ENCODE measurements around the gene FEZF1. TPM values are rescaled to one million over a fixed set of nuclear protein-coding genes. Genes with fewer than 3 reads are reported as not detected.

Gene FEZF1
- total RNA-seq, 1 donor from 2014 or later = not detected

DNA sequence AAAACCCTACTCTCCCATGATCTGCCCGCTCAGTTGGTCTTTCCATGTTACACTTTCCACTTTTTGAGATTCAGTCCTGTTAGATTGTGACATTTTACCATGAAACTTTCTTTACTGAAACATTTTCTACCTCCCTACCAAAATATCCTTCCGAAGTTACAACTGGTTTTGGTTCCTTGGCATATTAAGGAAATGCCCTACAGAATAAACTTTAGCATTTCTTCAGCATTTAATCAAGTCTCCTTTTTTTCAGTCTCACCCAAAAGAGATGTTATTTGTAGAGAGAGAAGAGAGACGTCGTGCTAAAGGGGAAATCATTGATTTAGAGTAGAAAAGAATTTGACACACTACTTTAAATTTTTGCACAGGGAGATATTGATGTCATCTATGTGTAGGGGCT is 9.7 kb upstream of the FEZF1 start:
- intact Hi-C loops (cut with micrococcal nuclease) = loop anchor here (2.0 to 5.0 kb wide), 2 partner anchors 13 to 573 kb away; partner anchors contain the start of gene CADPS2
- Mint-ChIP-seq H3K36me3 (ENCODE audit: low read depth) (no peaks in the 10 kb centered on the region), H3K4me1 (no peaks in the 10 kb centered on the region), H3K9me3 (peaks cover 12% of the 10 kb centered on the region), H3K4me3 (no peak overlapping the region), H3K27me3 (peaks cover 73% of the 10 kb centered on the region), H3K27ac (no peak overlapping the region)
- DNase-seq = no peak

DNA sequence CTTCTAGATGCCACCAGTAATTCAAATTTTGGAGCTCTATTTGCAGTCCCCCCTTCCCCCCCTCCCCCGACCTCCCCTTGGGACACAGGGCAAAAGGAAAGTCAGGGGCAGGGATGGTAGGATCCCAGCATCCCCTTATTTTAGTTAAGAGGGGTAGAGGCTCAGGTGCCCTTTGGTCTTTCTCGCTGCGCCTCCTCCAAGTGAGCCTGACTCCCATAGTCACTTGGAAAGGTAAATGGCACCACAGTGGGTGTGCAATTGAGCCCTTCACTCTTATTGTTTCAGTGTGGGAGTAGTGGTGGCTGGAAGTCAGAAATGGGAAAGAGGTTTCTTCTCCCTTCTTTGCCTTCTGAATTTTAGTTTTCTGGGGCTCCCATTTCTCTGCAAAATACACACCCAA is 8.2 kb upstream of the FEZF1 start:
- H3K4me1 Mint-ChIP-seq = no peaks in the 10 kb centered on the region
- H3K4me3 Mint-ChIP-seq = no peak overlapping the region
- DNase-seq = no peak
- no peak overlapping the region for H3K27ac Mint-ChIP-seq
- H3K9me3 Mint-ChIP-seq = peaks cover 12% of the 10 kb centered on the region
- peaks cover 76% of the 10 kb centered on the region for H3K27me3 Mint-ChIP-seq
- intact Hi-C loops (cut with micrococcal nuclease) = loop anchor here (5.0 kb wide), 1 partner anchor 575 kb away; the partner anchor contains the start of gene CADPS2
- H3K36me3 Mint-ChIP-seq (ENCODE audit: low read depth) = no peaks in the 10 kb centered on the region

DNA sequence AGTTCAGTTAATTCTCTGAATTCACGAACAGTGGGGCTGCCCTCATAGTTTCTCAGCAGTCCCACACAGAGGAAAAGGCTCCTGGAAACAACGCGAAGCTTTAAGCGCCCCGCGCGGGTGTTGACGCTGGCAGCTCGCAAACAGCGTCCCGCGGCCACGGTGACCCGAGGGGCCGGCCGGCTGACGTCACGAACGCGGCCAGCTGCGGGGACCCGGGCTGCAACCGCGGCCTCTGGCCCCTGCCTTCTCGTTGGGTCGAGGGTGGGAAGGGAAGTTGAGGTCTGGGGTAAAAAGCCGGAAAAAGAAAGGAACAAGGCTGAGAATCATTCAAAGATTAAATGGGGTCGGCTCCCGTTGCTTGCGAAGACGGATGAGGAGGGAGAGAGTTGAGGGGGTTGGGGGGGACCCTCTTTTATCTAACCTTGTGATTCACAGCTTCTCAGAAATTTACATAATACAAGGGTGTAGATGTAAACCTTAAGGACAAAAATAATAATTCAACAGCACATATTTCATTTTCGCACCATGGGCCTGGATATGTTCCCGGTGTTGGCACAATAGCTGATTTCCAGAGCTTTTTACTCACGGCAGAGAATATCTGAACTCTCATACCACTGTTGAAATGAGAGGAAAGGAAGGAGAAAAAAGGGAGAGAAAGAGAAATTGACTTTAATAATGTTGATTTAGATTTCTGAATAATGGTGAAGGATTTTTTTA is 7.3 kb upstream of the FEZF1 start:
- Mint-ChIP-seq H3K36me3 (ENCODE audit: low read depth) (no peaks in the 10 kb centered on the region), H3K27me3 (peaks cover 76% of the 10 kb centered on the region), H3K4me3 (no peak overlapping the region), H3K4me1 (no peaks in the 10 kb centered on the region), H3K9me3 (peaks cover 12% of the 10 kb centered on the region), H3K27ac (no peak overlapping the region)
- DNase-seq = no peak
- intact Hi-C loops (cut with micrococcal nuclease) = loop anchor here (5.0 kb wide), 1 partner anchor 575 kb away; the partner anchor contains the start of gene CADPS2

DNA sequence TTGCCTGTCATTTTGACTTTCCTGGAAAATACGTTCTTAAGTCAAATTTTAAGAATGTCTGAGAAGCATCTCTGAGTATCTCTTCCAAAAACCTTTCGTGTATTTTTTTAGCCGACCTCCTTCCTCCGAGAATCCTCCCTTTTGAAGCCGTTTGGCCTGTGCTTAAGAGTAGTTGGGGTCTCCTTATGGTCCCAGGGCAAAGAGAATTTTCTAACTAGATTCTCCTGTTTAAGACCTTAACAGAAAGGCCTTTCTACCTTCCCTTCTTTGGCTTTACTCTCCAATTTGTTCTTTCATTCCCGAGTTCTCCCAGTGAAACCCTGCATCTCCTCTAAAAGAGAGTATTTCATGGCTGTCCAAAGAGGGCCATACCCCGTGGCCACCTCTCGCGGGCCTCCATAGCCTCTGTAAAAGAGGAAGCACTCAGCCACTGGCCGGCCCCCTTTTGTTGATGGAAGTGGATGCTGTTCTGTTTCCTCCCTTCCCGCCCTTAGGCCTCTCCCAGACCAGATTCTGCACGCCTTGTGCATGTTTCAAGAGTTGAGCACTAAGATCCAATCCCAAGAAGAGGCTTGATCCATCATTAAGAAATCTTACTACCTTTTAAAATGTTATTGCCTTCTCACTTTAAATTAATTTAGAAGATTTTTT is 6.6 kb upstream of the FEZF1 start:
- H3K4me3 Mint-ChIP-seq = no peak overlapping the region
- H3K27ac Mint-ChIP-seq = no peak overlapping the region
- no peaks in the 10 kb centered on the region for H3K4me1 Mint-ChIP-seq
- H3K9me3 Mint-ChIP-seq = peaks cover 12% of the 10 kb centered on the region
- intact Hi-C loops (cut with micrococcal nuclease) = loop anchor here (5.0 kb wide), 1 partner anchor 576 kb away; the partner anchor contains the start of gene CADPS2
- no peaks in the 10 kb centered on the region for H3K36me3 Mint-ChIP-seq (ENCODE audit: low read depth)
- no peak for DNase-seq
- H3K27me3 Mint-ChIP-seq = peaks cover 75% of the 10 kb centered on the region

DNA sequence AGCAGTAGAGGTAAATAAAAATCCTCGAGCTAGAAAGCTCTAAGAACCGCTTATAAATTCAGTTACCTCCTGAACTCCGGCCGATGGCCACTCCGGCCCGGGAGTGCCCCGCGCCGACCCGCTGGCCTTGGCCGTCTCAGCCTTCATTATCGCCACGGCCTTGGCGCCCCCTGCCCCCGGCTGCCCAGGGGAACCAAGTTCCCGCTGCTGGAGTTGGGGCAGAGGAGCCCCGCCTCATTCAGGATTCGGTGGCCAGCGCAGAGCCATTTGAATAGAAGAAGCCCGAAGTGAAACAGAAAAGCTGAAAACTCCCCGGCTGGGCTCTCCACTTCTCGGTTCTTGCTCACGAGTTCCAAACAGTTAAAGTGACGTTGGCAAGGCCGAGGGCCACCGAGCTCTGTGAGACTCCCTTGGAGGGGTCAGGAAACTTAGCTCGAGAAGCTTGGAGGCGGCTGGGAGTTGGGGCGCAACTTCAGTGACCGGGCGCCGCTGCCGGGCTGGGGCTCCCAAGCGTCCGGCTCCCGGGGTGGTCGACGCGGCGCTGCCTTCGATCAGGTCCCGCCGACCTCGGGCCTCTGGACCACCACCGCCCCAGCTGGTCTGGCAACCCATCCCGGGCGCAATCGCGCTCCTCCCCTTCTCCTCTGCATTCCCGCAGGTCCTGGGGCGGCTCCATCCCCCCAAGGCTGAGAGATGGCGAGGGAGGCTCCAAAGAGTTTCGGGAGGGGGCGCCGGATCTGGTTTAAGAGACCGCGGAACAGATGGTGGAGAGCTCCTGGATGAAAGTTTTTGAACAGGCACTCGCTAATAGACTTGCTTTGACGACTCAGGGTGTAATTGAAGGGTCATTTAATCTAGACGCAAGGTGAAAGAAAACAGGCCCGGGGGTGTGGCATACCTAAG is 5.8 kb upstream of the FEZF1 start:
- Mint-ChIP-seq H3K4me3 (no peak overlapping the region), H3K9me3 (peaks cover 11% of the 10 kb centered on the region), H3K27ac (no peak overlapping the region), H3K36me3 (ENCODE audit: low read depth) (peaks cover under 1% of the 10 kb centered on the region), H3K4me1 (no peaks in the 10 kb centered on the region), H3K27me3 (peaks cover 75% of the 10 kb centered on the region)
- intact Hi-C loops (cut with micrococcal nuclease) = loop anchor here (5.0 kb wide), 1 partner anchor 577 kb away; the partner anchor contains the start of gene CADPS2
- no peak for DNase-seq

DNA sequence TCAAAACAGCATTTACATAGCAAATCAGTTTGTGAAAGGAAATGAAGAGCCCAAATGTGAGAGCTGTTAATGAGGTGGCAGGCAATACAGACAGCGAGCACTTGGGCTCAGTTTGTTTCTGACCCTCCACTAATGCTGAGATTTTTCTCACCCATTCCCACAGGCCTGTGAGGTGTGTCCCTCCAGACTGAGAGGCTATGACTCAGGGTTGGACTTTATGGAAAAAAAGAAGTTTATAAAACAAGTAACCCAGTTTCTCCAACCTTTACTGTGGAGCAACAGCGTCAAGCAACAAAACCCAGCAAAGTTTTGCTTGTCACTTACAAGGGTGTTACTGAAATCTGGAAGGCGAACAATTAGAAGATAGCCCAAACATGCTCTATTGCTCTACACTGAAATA is 4.9 kb upstream of the FEZF1 start:
- H3K9me3 Mint-ChIP-seq = peaks cover 10% of the 10 kb centered on the region
- H3K27ac Mint-ChIP-seq = no peak overlapping the region
- intact Hi-C loops (cut with micrococcal nuclease) = no loop called here
- peaks cover 76% of the 10 kb centered on the region for H3K27me3 Mint-ChIP-seq
- no peaks in the 10 kb centered on the region for H3K4me1 Mint-ChIP-seq
- DNase-seq = no peak
- H3K4me3 Mint-ChIP-seq = no peak overlapping the region
- H3K36me3 Mint-ChIP-seq (ENCODE audit: low read depth) = peaks cover 2% of the 10 kb centered on the region

DNA sequence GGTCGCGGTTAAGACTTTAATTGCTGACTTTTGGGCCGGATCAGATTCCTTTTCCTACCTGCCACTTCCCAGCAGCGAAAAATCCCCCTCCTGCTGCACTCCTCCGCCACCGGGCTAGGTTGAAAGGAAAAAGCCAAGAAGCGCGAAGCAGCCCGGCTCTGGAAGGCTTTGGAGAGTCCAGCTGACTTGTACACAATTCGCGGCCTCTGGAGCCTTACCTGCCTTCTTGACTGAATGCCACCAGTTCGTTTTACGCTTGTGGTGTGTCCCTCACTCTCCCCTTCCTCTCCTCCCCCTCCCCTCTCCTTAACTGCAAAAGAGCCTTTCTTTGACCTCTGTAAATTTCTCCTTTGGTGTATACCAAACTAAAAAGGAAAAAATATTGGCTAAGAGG is 2.7 kb upstream of the FEZF1 start:
- H3K27ac Mint-ChIP-seq = no peak overlapping the region
- DNase-seq = no peak
- H3K36me3 Mint-ChIP-seq (ENCODE audit: low read depth) = peaks cover 4% of the 10 kb centered on the region
- peaks cover 17% of the 10 kb centered on the region for H3K9me3 Mint-ChIP-seq
- intact Hi-C loops (cut with micrococcal nuclease) = no loop called here
- H3K4me3 Mint-ChIP-seq = no peak overlapping the region
- peaks cover 81% of the 10 kb centered on the region for H3K27me3 Mint-ChIP-seq
- H3K4me1 Mint-ChIP-seq = no peaks in the 10 kb centered on the region

DNA sequence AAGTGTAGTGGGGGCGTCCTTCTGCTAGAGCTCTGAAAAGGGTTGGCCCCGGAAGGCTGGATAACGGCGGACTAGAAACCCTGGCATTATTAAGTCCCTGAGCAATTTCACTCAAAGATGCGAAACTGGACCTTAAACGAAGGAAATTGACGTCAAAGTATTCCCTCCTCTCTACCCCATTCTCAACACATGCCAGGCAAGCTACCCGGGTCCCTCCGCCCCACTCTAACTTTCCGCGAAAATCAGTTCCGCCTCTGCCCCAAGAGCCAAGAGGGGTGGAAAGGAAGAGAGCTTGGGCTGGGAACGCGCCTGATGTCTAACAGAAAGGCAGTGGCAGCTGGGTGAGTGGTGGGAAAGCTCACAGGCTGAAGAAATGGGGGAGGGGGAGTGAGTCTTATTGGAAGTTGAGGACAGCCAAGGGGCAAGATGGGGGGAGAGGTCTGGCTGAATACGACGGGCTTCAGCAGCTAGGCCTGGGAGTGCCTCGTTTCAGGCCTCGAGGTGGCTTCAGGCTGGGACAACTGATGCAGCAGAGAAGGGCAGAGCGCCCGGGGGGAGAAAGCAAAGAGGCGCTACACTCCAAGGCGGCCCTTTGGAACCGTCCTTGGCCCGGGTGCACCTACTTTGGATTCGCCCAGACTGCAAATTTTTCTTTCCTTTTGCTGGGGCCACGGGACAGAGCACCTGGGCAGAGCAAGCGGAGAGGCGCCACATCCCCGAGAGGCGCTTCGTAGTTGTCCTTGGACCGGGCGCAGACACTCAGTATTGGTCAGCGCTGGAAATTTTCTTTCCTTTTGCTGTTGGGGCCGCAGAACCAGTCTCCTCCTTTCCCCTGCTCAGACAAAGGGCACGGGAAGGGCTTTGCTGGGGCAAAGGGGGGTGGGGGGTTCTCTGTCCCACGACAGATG is 2.0 kb upstream of the FEZF1 start:
- DNase-seq = no peak
- intact Hi-C loops (cut with micrococcal nuclease) = no loop called here
- Mint-ChIP-seq H3K36me3 (ENCODE audit: low read depth) (peaks cover 4% of the 10 kb centered on the region), H3K9me3 (peaks cover 17% of the 10 kb centered on the region), H3K4me3 (no peak overlapping the region), H3K27me3 (peaks cover 81% of the 10 kb centered on the region), H3K4me1 (no peaks in the 10 kb centered on the region), H3K27ac (no peak overlapping the region)

DNA sequence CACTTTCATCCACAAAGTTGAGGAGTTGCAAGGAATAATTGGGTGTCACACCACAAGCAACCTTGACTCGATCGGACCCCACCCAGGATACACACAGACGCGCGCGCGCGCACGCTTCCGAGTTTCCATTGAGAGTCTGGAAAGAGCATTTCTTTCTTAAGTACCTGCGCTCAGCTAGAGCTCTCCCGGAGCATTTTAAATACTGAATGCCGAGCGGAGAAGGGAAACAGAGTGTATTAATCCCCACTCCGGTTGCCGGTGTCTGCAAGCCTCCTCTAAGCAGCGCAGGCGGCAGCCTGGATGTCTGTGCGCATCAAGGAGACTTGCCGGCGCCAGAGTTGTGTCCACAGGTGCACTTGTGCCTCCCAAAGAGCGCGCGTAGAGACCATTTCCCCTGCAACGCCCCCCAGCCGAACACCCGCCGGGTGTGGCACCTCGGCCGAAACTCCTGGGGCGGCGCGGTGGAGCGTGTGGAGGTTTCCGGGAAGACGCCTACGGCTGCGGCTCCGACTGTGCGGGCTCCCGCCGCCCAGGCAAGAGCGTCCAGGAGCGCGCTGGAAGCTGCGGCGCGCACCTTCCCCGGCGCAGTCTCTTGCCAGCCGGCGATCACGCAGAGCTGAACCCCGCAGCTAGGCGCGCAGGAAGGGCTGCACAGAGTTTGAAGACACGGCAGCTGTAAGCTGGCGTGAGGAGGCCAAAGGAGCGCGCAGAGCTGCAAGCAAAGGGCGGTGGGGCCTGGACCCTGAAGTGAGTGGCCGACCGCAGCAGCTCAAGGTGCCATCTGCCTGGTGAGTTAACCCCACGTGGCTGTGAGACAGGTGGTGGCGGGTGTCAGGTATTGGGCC is 1.1 kb upstream of the FEZF1 start:
- H3K27ac Mint-ChIP-seq = peak overlapping the region; percentile 8
- no peak overlapping the region for H3K4me3 Mint-ChIP-seq
- intact Hi-C loops (cut with micrococcal nuclease) = no loop called here
- no peaks in the 10 kb centered on the region for H3K4me1 Mint-ChIP-seq
- peaks cover 18% of the 10 kb centered on the region for H3K9me3 Mint-ChIP-seq
- H3K27me3 Mint-ChIP-seq = peaks cover 81% of the 10 kb centered on the region
- peaks cover 4% of the 10 kb centered on the region for H3K36me3 Mint-ChIP-seq (ENCODE audit: low read depth)
- no peak for DNase-seq

DNA sequence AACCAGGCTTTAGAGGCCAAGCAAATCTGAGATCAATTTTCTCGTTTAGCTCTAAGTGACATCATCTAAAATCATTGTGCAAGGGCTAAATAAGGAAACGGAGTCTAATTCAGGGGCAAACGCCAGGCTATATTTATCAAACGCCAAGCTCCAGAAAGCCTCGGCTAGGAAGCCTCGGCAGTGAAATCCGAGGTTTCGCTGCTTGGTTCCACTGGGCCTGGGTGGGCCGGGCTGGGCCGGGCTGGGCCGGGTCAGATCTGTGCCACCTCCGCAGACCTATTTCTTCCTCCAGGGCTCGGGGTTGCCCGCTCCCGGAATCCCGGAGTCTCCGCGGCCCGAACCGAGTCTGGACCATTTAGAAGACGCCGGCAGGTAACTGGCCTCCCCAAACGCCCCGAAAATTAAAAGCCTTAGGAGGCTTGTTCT is 459 bp upstream of the FEZF1 start:
- H3K27ac Mint-ChIP-seq = no peak overlapping the region
- no peaks in the 10 kb centered on the region for H3K4me1 Mint-ChIP-seq
- no peak overlapping the region for H3K4me3 Mint-ChIP-seq
- no peak for DNase-seq
- peaks cover 85% of the 10 kb centered on the region for H3K27me3 Mint-ChIP-seq
- H3K9me3 Mint-ChIP-seq = peaks cover 18% of the 10 kb centered on the region
- intact Hi-C loops (cut with micrococcal nuclease) = no loop called here
- H3K36me3 Mint-ChIP-seq (ENCODE audit: low read depth) = peaks cover 4% of the 10 kb centered on the region

DNA sequence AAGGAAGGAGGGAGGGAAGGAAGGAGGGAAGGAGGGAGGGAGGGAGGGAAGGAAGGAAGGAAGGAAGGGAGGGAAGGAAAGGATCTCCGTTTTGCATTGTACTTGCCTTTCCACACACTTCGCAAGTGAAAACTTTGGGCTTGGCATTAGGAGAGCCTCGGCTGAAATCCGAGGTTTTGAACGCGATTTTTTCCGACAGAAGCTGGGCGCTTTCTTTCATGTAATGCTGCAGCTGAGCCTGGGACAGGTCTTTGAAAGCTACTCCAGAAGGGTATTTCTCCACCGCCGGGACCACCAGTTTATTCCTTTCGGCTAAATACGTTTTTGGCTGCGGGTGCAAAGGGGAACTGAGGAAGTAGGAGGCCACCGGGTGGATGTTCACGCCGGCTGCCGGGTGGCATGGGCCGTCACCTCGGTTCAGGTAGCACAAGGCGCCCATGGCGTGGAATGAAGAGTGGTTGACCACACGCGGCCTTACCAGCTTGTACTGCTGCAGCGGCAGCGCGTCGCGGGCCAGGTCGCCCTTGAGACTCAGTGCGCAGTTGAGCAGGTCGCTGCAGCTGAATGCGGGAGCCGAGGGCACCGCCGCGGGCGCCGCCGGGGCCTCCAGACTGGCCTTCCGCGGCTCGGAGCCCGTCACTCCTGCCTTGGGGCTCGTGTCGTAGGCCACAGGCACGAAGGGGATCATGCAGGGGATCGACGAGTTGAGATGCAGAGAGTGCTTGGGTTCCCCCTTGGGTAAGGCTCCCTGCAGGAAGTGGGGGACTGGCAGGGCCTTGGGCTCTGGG is 825 bp downstream of the FEZF1 start:
- Mint-ChIP-seq H3K36me3 (ENCODE audit: low read depth) (peaks cover 4% of the 10 kb centered on the region), H3K4me3 (no peak overlapping the region), H3K4me1 (no peaks in the 10 kb centered on the region), H3K9me3 (peaks cover 18% of the 10 kb centered on the region), H3K27me3 (peaks cover 85% of the 10 kb centered on the region), H3K27ac (no peak overlapping the region)
- intact Hi-C loops (cut with micrococcal nuclease) = no loop called here
- no peak for DNase-seq

Data from activated CD4-positive, alpha-beta T cell treated with anti-CD3 and anti-CD28 coated beads, Interleukin-2, amount 10 ng/mL, durations not matched to agents 24 days and 14 days (primary cell).